ENCODE data around the gene GOLT1B.

- TF ChIP-seq CTCF (conservative IDR thresholded peaks at IDR 0.05; ENCODE audit: low read depth, low read length) (no peak), EZH2 (IDR thresholded peaks at IDR 0.05; ENCODE audit: low read length, unreplicated experiment) (no peak)
Observed at GRCh38 chr12:21562859-21563258, 61.3 kb downstream of the GOLT1B start.

Measured in PC-3 (cell line).